ENCODE measurements around the gene SMYD3.

SMYD3 gene

DNA sequence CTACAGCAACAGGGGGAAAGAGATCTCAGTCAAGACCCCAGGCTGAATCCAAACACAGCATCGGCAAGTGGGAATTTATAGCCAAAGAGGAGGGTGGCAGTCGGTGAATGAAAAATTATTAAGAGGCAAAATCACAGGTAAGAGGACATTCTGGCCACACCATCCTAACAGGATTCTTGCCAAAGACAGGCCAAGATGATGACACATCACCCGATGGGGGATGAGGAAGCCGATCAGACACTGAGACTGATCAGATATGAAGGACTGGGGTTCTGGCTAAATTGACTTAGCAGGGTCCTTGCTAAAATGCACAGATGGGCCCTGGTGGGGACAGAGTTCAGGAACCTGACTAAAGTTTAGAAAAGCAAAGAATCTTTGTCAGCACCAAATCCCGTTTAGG, 402.2 kb downstream of the SMYD3 start:
- DNase-seq = no peak
- no peaks in the 10 kb centered on the region for H3F3A ChIP-seq (ENCODE audit: insufficient read depth, low read length)

DNA sequence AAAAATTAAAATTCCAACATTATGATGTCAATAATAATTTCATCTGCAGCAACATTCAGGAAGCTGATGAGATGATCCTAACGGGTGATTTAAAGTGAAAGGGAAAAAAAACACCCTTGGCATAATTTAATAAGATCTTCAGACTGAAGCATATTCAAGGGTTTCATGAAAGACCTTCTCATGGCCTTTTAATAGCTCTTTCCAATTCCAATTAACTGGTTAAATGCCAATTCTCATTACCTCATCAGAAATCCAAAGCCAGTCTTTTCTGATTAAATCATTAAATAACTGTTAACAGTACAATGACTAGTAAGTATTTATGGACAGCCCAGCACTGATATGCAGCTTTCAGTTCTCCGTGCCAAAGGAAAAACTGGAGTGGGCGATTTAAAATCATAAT, 407.5 kb downstream of the SMYD3 start:
- H3K9ac ChIP-seq (ENCODE audit: low read length) = no peak overlapping the region
- no peaks in the 10 kb centered on the region for H3K27me3 ChIP-seq (replicated peaks; ENCODE audit: insufficient read depth, low read length)
- H3K27ac ChIP-seq (ENCODE audit: low read length) = no peak overlapping the region
- H3K4me2 ChIP-seq (ENCODE audit: low read depth, low read length) = no peak overlapping the region
- no peaks in the 10 kb centered on the region for H3K79me2 ChIP-seq (ENCODE audit: low read length)
- H3K4me1 ChIP-seq (ENCODE audit: low read length) = no peaks in the 10 kb centered on the region
- H3K9me2 ChIP-seq (replicated peaks; ENCODE audit: insufficient read depth, low read length) = no peaks in the 10 kb centered on the region
- no peak overlapping the region for H3K4me3 ChIP-seq (ENCODE audit: low read length)
- DNase-seq = no peak
- H3K9me3 ChIP-seq (replicated peaks; ENCODE audit: insufficient read depth, low read length) = no peaks in the 10 kb centered on the region
- H3K36me3 ChIP-seq (replicated peaks; ENCODE audit: insufficient read depth, low read length) = no peaks in the 10 kb centered on the region
- no peaks in the 10 kb centered on the region for H3F3A ChIP-seq (ENCODE audit: insufficient read depth, low read length)
- TF ChIP-seq EZH2 (optimal IDR thresholded peaks at IDR 0.05; ENCODE audit: low read depth, low read length) (no peak), EZH2phosphoT487 (IDR thresholded peaks at IDR 0.05; ENCODE audit: low read length) (no peak)
- TF ChIP-seq, protein P1, sequence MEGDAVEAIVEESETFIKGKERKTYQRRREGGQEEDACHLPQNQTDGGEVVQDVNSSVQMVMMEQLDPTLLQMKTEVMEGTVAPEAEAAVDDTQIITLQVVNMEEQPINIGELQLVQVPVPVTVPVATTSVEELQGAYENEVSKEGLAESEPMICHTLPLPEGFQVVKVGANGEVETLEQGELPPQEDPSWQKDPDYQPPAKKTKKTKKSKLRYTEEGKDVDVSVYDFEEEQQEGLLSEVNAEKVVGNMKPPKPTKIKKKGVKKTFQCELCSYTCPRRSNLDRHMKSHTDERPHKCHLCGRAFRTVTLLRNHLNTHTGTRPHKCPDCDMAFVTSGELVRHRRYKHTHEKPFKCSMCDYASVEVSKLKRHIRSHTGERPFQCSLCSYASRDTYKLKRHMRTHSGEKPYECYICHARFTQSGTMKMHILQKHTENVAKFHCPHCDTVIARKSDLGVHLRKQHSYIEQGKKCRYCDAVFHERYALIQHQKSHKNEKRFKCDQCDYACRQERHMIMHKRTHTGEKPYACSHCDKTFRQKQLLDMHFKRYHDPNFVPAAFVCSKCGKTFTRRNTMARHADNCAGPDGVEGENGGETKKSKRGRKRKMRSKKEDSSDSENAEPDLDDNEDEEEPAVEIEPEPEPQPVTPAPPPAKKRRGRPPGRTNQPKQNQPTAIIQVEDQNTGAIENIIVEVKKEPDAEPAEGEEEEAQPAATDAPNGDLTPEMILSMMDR (IDR thresholded peaks at IDR 0.05; ENCODE audit: low read length) = no peak
- H4K20me1 ChIP-seq (ENCODE audit: insufficient read depth, low read length) = no peaks in the 10 kb centered on the region
- no peak overlapping the region for H2AFZ ChIP-seq (ENCODE audit: low read length)

More for the DNA sequence above, 402.2 kb downstream of the SMYD3 start:
- no peaks in the 10 kb centered on the region for H3K9me2 ChIP-seq (replicated peaks; ENCODE audit: insufficient read depth, low read length)
- no peak overlapping the region for H3K27ac ChIP-seq (ENCODE audit: low read length)
- H3K27me3 ChIP-seq (replicated peaks; ENCODE audit: insufficient read depth, low read length) = no peaks in the 10 kb centered on the region
- no peaks in the 10 kb centered on the region for H3K36me3 ChIP-seq (replicated peaks; ENCODE audit: insufficient read depth, low read length)
- no peaks in the 10 kb centered on the region for H3K4me1 ChIP-seq (ENCODE audit: low read length)
- no peaks in the 10 kb centered on the region for H4K20me1 ChIP-seq (ENCODE audit: insufficient read depth, low read length)
- no peak overlapping the region for H2AFZ ChIP-seq (ENCODE audit: low read length)
- no peaks in the 10 kb centered on the region for H3K9me3 ChIP-seq (replicated peaks; ENCODE audit: insufficient read depth, low read length)
- no peak overlapping the region for H3K4me3 ChIP-seq (ENCODE audit: low read length)
- H3K79me2 ChIP-seq (ENCODE audit: low read length) = no peaks in the 10 kb centered on the region
- no peak overlapping the region for H3K4me2 ChIP-seq (ENCODE audit: low read depth, low read length)
- TF ChIP-seq, protein P1 (IDR thresholded peaks at IDR 0.05; ENCODE audit: low read length) = no peak
- TF ChIP-seq EZH2 (optimal IDR thresholded peaks at IDR 0.05; ENCODE audit: low read depth, low read length) (no peak), EZH2phosphoT487 (IDR thresholded peaks at IDR 0.05; ENCODE audit: low read length) (no peak)
- no peak overlapping the region for H3K9ac ChIP-seq (ENCODE audit: low read length)

DNA sequence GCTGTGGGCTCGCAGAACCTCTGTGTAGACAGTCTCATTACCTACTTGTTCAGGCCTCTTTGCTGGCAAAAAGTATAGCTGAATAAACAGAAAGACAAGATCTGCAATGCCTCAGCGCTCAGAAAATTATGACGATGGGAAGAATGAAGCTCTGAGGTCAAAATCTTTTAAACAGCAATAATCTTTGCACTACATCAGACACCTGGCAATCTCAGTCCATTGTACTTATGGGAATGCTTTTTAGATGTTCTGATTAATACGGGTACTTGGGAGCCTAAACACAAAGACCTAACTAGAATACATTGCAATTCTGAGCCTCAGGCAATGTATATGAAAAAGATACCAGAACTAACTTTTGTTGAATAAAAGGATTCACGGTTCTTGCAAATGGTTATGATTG, 410.7 kb downstream of the SMYD3 start:
- no peaks in the 10 kb centered on the region for H3K27me3 ChIP-seq (replicated peaks; ENCODE audit: insufficient read depth, low read length)
- no peaks in the 10 kb centered on the region for H4K20me1 ChIP-seq (ENCODE audit: insufficient read depth, low read length)
- no peaks in the 10 kb centered on the region for H3K9me2 ChIP-seq (replicated peaks; ENCODE audit: insufficient read depth, low read length)
- no peak for DNase-seq
- H3K9ac ChIP-seq (ENCODE audit: low read length) = no peak overlapping the region
- no peak overlapping the region for H3K4me2 ChIP-seq (ENCODE audit: low read depth, low read length)
- H3K36me3 ChIP-seq (replicated peaks; ENCODE audit: insufficient read depth, low read length) = no peaks in the 10 kb centered on the region
- no peaks in the 10 kb centered on the region for H3K79me2 ChIP-seq (ENCODE audit: low read length)
- no peak overlapping the region for H3K27ac ChIP-seq (ENCODE audit: low read length)
- H2AFZ ChIP-seq (ENCODE audit: low read length) = no peak overlapping the region
- no peaks in the 10 kb centered on the region for H3F3A ChIP-seq (ENCODE audit: insufficient read depth, low read length)
- no peak overlapping the region for H3K4me3 ChIP-seq (ENCODE audit: low read length)
- H3K4me1 ChIP-seq (ENCODE audit: low read length) = no peaks in the 10 kb centered on the region
- no peaks in the 10 kb centered on the region for H3K9me3 ChIP-seq (replicated peaks; ENCODE audit: insufficient read depth, low read length)
- TF ChIP-seq EZH2 (optimal IDR thresholded peaks at IDR 0.05; ENCODE audit: low read depth, low read length) = no peak
- TF ChIP-seq EZH2phosphoT487 (IDR thresholded peaks at IDR 0.05; ENCODE audit: low read length) = no peak

DNA sequence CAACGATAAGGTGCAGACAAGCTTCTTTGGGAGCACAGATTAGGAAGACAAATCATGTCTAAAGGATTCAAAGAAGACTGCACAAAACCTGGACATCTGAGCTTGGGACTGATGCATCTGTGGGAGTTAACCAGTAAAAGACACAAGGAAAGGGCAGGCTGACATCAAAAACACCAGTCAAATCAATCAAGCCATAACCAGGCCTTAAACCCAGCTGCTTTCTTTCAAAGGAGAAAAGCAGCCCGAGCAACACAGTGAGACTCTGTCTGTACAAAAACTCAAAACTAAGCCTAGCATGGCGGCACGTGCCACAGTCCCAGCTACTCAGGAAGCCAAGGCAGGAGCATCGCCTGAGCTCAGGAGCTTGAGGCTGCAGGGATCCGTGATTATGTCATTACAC, 411.6 kb downstream of the SMYD3 start:
- Histone ChIP-seq H3F3A (ENCODE audit: insufficient read depth, low read length) (no peaks in the 10 kb centered on the region), H3K9ac (ENCODE audit: low read length) (no peak overlapping the region), H3K4me1 (ENCODE audit: low read length) (no peaks in the 10 kb centered on the region), H3K36me3 (replicated peaks; ENCODE audit: insufficient read depth, low read length) (no peaks in the 10 kb centered on the region), H3K4me3 (ENCODE audit: low read length) (no peak overlapping the region), H3K9me3 (replicated peaks; ENCODE audit: insufficient read depth, low read length) (no peaks in the 10 kb centered on the region), H4K20me1 (ENCODE audit: insufficient read depth, low read length) (no peaks in the 10 kb centered on the region), H3K79me2 (ENCODE audit: low read length) (no peaks in the 10 kb centered on the region), H3K4me2 (ENCODE audit: low read depth, low read length) (no peak overlapping the region), H3K27ac (ENCODE audit: low read length) (no peak overlapping the region), H3K9me2 (replicated peaks; ENCODE audit: insufficient read depth, low read length) (no peaks in the 10 kb centered on the region), H2AFZ (ENCODE audit: low read length) (no peak overlapping the region), H3K27me3 (replicated peaks; ENCODE audit: insufficient read depth, low read length) (no peaks in the 10 kb centered on the region)
- TF ChIP-seq, protein P1 (IDR thresholded peaks at IDR 0.05; ENCODE audit: low read length) = no peak
- TF ChIP-seq EZH2phosphoT487 (IDR thresholded peaks at IDR 0.05; ENCODE audit: low read length) = no peak
- no peak for TF ChIP-seq EZH2 (optimal IDR thresholded peaks at IDR 0.05; ENCODE audit: low read depth, low read length)
- DNase-seq = no peak
